ENCODE data around the gene PARD3B.

Gene PARD3B

DNA sequence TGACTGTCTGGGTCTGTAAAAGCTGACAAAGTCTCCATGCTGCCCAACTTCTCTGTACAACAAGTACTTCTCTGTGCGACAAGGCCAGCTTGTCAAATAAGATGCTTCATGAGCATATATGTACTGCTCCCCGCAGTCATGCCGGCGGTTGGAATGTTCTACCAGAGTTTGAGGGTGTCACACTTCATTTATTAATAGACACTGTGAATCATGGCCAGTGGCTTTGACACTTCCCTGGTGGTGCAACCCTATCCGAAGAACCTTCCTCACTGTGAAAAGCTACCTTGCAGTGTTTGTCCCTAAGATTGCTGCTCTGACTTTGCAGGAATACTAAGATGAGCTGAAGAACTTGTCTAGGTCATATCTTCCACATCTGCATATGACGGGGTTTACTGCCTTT, 1016.2 kb downstream of the PARD3B start:
- Mint-ChIP-seq H3K4me1 (ENCODE audit: low read depth) (peaks cover 17% of the 10 kb centered on the region), H3K27me3 (no peaks in the 10 kb centered on the region), H3K9me3 (no peaks in the 10 kb centered on the region), H3K4me3 (no peak overlapping the region), H3K36me3 (ENCODE audit: low read depth) (no peaks in the 10 kb centered on the region), H3K27ac (no peak overlapping the region)
- intact Hi-C loops (cut with micrococcal nuclease), result no loop called here

DNA sequence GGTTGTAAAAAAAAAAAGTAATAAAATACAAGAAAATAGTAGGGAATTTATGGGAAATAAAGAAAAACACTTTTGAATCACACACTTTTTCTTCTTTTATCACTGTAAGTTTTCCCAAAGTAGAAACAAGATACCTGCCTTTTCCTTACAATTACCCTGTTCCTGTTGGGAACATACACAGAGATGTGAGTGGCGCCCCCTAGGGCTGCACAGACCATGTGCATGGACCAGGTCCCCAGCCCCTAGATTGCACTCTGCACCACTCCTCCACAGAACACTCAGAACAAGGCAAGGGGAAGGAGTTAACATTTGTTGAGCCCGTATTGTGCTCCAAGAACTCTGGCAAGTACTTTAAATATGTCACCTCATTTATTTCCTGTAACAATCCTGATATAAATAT, 1018.4 kb downstream of the PARD3B start:
- H3K9me3 Mint-ChIP-seq, result no peaks in the 10 kb centered on the region
- no peak overlapping the region for H3K4me3 Mint-ChIP-seq
- H3K36me3 Mint-ChIP-seq (ENCODE audit: low read depth), result no peaks in the 10 kb centered on the region
- no peaks in the 10 kb centered on the region for H3K27me3 Mint-ChIP-seq
- no peak overlapping the region for H3K27ac Mint-ChIP-seq
- intact Hi-C loops (cut with micrococcal nuclease), result no loop called here
- peaks cover 17% of the 10 kb centered on the region for H3K4me1 Mint-ChIP-seq (ENCODE audit: low read depth)

DNA sequence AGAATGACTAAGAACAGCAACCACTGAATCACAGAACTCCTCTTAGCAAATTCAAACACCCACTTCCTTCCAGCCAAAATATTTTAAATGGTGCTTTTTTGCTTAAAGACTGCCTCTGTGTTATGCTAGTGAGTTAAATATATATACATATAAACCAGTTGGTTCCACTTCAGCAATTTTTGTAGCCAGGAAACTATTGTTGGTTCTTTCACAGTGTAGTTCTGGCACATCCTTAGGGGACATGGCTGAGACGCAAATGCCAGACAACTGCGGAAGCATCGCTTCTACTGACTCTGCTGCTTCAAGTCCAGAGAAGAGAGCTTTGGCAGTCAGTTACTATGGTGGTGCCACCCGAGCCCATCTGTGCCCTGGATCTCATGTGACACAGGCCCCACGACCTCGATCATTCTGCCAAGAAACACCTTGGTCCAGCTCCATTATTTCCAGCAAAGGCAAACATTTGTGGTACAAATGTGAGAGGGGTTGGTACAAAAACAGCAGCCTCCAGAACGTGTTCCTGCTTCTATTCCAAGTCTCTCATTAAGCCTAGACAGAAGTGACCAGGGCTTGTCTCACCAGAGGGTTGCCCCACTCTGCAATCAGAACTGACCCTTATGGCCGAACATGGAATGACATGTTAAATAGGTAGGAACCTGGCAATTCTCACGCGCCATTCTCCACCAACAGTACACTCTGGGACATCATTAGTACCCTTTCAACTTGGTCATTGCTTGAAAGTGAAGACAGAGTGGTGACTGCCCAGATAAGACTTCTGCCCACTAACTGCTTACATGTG, 1019.3 kb downstream of the PARD3B start:
- no peaks in the 10 kb centered on the region for H3K9me3 Mint-ChIP-seq
- H3K27ac Mint-ChIP-seq, result no peak overlapping the region
- H3K36me3 Mint-ChIP-seq (ENCODE audit: low read depth), result no peaks in the 10 kb centered on the region
- intact Hi-C loops (cut with micrococcal nuclease), result no loop called here
- peaks cover 17% of the 10 kb centered on the region for H3K4me1 Mint-ChIP-seq (ENCODE audit: low read depth)
- no peaks in the 10 kb centered on the region for H3K27me3 Mint-ChIP-seq
- no peak overlapping the region for H3K4me3 Mint-ChIP-seq

DNA sequence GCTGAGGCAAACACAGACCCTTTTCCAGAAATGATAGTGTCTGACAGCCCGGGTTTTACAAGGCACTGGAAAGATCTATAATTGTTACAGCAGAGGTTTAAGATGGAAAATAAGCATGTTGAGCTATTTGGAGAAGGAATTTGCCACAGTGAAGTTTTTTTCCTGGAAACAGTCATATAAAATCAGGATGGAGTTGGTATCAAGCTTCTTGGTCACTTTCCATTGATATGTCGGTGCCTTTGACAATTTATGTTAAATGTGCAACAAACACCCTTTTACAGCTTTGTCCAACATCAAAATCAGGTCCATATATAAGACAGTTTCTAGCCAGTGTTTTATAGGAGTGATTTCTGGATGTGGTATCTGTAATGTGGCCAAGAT, 1019.9 kb downstream of the PARD3B start:
- H3K9me3 Mint-ChIP-seq, result no peaks in the 10 kb centered on the region
- no peak overlapping the region for H3K27ac Mint-ChIP-seq
- H3K4me3 Mint-ChIP-seq, result no peak overlapping the region
- peaks cover 17% of the 10 kb centered on the region for H3K4me1 Mint-ChIP-seq (ENCODE audit: low read depth)
- no peaks in the 10 kb centered on the region for H3K27me3 Mint-ChIP-seq
- H3K36me3 Mint-ChIP-seq (ENCODE audit: low read depth), result no peaks in the 10 kb centered on the region
- intact Hi-C loops (cut with micrococcal nuclease), result no loop called here

DNA sequence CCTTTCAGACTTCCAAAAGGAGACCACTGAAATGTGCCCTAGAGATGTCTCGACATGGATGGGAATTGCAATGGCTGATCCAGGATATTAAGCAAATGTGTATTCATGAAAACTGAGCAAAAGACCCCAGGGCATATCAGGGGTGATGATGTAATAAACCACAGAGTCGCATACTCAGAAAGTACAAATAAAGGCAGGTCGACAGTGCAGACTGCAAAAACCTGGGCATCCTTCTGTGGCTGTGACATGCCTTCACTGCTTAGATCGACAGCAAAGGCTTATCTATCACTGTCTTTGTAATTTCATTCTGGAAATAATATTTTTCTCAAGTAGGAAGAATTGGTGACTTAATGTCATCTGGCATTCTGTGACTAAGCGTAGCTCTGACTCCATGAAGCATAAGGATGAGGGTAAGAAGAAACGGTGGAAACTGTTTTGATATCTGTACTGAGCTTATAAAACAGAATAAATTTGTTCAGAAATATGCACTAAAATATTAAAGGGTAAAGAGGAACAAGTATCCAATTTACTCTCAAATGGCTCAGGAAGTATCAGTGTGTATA, 1021.4 kb downstream of the PARD3B start:
- intact Hi-C loops (cut with micrococcal nuclease), result no loop called here
- no peak overlapping the region for H3K27ac Mint-ChIP-seq

DNA sequence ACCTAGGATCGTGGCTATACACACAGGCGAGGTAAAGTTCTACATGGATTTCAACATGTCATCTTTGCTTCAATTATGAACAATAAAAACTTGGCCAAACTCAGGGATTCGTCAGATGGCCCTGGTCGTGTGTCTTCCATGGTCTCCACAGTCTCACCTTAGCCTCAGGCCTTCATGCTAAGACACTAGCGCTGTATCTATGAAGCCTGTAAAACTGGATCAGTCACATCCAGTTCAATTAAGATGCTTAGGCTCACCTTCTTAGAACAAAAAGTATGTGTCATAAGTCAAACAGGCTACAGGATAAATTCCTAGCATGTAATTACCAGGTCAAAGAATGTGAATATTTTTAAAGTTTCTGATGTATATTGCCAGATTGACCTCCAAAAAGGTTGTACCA, 1023.3 kb downstream of the PARD3B start:
- Mint-ChIP-seq H3K27me3 (peaks cover 2% of the 10 kb centered on the region), H3K4me1 (ENCODE audit: low read depth) (no peaks in the 10 kb centered on the region), H3K36me3 (ENCODE audit: low read depth) (no peaks in the 10 kb centered on the region), H3K9me3 (no peaks in the 10 kb centered on the region), H3K4me3 (no peak overlapping the region), H3K27ac (no peak overlapping the region)
- intact Hi-C loops (cut with micrococcal nuclease), result no loop called here

More for the DNA sequence above, 1021.4 kb downstream of the PARD3B start:
- no peaks in the 10 kb centered on the region for H3K9me3 Mint-ChIP-seq
- no peak overlapping the region for H3K4me3 Mint-ChIP-seq
- H3K4me1 Mint-ChIP-seq (ENCODE audit: low read depth), result peaks cover 3% of the 10 kb centered on the region
- no peaks in the 10 kb centered on the region for H3K36me3 Mint-ChIP-seq (ENCODE audit: low read depth)
- peaks cover 2% of the 10 kb centered on the region for H3K27me3 Mint-ChIP-seq

DNA sequence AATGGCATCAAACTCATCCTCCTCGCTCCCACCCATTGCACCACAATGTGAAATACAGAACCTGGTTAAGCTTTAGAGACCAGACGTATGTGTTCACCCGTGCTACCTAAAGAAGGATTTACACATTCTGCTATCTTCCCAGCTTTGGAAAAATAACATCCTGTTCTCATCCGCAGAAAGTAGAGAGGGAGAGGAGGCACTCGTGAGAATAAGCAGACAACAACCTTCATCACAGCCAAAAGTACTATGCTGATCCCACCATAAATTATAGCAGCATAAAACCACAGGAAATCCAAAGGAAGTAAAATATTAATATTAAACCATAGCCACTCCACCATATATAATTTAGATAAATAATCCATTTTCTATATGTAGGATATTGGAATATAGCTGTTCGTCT, 1025.4 kb downstream of the PARD3B start:
- Mint-ChIP-seq H3K27ac (no peak overlapping the region), H3K9me3 (no peaks in the 10 kb centered on the region), H3K36me3 (ENCODE audit: low read depth) (no peaks in the 10 kb centered on the region), H3K4me1 (ENCODE audit: low read depth) (no peaks in the 10 kb centered on the region), H3K27me3 (peaks cover 2% of the 10 kb centered on the region), H3K4me3 (no peak overlapping the region)
- intact Hi-C loops (cut with micrococcal nuclease), result no loop called here

DNA sequence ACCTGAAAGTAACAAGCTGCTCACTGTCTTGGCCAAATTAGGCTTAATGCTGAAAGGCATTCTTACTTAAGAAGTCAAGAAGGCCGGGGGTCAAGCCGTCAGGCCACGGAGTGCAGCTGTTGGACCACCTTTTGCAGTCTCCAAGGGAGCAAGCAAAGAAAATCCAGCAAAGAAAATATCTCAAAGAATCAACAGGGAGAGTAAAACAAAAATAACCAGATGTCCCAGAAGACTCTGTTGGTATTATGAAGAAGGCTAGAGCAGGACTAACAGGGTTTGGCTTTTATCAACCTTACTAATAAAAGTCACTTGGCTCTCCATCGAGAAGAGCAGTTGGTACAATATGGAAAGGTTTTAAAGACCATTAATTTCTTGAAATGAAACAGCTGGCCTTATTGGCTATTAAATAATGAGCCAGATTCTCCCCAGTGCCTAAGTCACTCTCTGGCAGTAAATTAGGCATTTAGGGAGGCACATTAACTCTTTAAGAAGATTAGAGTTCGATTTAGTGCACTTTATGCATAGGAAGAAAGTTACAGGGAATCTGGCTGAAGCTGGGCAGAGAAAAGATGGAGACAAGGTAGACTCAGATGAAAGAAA, 1026.2 kb downstream of the PARD3B start:
- H3K4me1 Mint-ChIP-seq (ENCODE audit: low read depth), result no peaks in the 10 kb centered on the region
- H3K27me3 Mint-ChIP-seq, result peaks cover 2% of the 10 kb centered on the region
- no peak overlapping the region for H3K4me3 Mint-ChIP-seq
- no peaks in the 10 kb centered on the region for H3K36me3 Mint-ChIP-seq (ENCODE audit: low read depth)
- H3K27ac Mint-ChIP-seq, result no peak overlapping the region
- no peaks in the 10 kb centered on the region for H3K9me3 Mint-ChIP-seq
- intact Hi-C loops (cut with micrococcal nuclease), result no loop called here

DNA sequence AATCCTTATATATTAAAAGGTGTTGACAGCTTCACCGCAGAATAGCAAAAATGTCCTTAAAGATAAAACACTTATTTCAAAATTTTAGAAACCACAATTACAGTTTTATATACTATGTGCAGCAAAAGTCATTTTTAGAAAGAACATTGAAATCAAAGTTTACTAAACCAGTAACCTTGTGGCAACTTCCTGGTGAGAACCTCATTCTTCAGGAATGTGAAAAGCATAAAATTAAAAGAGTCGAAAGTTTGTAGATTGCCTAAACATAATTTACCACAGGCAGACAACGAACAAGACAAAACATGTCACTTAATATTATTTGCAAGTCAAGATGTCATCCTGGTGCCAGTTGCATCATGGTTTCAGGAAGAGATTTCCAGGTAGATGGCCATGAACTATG, 1028.7 kb downstream of the PARD3B start:
- peaks cover 2% of the 10 kb centered on the region for H3K27me3 Mint-ChIP-seq
- intact Hi-C loops (cut with micrococcal nuclease), result no loop called here
- no peak overlapping the region for H3K4me3 Mint-ChIP-seq
- H3K4me1 Mint-ChIP-seq (ENCODE audit: low read depth), result no peaks in the 10 kb centered on the region
- H3K9me3 Mint-ChIP-seq, result no peaks in the 10 kb centered on the region
- no peak overlapping the region for H3K27ac Mint-ChIP-seq
- no peaks in the 10 kb centered on the region for H3K36me3 Mint-ChIP-seq (ENCODE audit: low read depth)

DNA sequence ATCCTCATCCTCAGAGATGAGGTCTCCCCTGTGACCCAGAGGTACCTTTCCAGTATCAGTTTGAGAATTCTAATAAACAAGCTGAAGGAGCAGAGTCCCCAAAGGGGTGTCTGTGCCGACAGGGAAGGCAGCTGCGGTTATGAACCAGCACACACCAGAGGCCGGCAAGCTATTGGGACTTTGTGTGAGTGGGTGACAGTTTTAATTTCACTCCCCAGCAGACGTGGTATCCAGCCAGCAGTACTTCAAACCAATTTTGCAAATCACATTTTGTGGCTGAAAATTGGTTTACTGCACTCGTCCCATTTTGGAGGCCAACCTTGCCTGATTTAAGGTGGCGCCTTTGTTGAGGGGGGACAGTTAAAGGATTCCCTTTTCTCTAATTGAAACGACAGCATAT, 1034.1 kb downstream of the PARD3B start:
- H3K36me3 Mint-ChIP-seq (ENCODE audit: low read depth), result no peaks in the 10 kb centered on the region

DNA sequence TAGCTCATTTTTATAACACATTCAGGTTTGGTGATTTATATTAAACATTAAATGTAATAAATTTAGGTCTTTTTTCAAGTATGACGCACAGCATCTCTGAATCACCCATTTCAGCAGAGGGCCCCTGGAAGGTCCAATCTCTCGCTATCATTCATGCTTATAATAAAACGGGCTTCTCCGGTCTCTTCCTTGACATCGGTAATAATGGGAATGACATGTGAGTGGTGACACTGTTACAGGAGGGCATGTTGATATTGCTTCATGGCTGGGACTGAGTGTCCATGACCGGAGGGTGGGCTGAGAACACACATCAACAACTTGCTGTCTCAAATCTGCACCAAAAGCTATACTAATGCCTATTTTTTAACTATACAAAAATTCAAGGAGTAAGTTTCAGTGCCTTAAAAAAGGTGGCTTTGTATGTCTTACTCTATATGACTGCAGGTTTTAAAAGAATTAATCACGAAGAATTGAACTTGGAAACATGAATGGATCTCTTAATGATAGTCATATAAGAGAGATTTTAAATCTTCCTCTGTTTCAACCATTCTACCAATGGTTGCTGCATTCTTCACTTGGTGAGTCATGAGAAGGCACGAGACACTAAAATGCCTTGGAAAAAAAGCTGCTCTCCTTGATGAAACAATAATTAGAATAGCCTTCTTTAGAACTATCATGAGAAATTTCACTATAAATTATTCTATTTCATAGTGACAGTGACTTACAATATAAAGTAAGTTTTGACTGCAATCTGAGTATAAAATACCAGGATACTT, 1035.1 kb downstream of the PARD3B start:
- no peaks in the 10 kb centered on the region for H3K4me1 Mint-ChIP-seq (ENCODE audit: low read depth)
- H3K9me3 Mint-ChIP-seq, result no peaks in the 10 kb centered on the region
- H3K27ac Mint-ChIP-seq, result no peak overlapping the region
- no peaks in the 10 kb centered on the region for H3K27me3 Mint-ChIP-seq
- no peaks in the 10 kb centered on the region for H3K36me3 Mint-ChIP-seq (ENCODE audit: low read depth)
- H3K4me3 Mint-ChIP-seq, result no peak overlapping the region
- intact Hi-C loops (cut with micrococcal nuclease), result no loop called here

More for the DNA sequence above, 1034.1 kb downstream of the PARD3B start:
- no peaks in the 10 kb centered on the region for H3K9me3 Mint-ChIP-seq
- no peak overlapping the region for H3K4me3 Mint-ChIP-seq
- intact Hi-C loops (cut with micrococcal nuclease), result no loop called here
- H3K27ac Mint-ChIP-seq, result no peak overlapping the region
- no peaks in the 10 kb centered on the region for H3K4me1 Mint-ChIP-seq (ENCODE audit: low read depth)
- H3K27me3 Mint-ChIP-seq, result no peaks in the 10 kb centered on the region

DNA sequence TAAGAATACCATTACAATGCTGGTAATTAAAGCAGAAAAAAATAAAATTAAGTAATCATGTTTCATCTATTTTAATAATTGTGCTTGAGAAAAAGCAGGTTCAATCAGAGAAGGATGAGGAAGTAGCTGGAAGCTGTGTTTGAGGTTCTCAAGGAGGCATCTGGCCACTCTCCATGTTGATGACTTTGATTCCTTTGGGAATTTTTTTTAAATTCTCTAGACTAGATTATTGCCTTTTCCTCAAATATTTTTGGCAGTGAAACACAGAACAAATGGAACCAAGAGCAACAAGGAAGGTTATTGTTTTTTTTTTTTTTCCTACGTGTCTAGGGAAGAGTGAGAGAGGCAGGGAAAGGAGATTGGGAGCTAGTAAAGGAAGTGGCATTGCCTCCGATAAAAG, 1037.1 kb downstream of the PARD3B start:
- intact Hi-C loops (cut with micrococcal nuclease), result no loop called here

DNA sequence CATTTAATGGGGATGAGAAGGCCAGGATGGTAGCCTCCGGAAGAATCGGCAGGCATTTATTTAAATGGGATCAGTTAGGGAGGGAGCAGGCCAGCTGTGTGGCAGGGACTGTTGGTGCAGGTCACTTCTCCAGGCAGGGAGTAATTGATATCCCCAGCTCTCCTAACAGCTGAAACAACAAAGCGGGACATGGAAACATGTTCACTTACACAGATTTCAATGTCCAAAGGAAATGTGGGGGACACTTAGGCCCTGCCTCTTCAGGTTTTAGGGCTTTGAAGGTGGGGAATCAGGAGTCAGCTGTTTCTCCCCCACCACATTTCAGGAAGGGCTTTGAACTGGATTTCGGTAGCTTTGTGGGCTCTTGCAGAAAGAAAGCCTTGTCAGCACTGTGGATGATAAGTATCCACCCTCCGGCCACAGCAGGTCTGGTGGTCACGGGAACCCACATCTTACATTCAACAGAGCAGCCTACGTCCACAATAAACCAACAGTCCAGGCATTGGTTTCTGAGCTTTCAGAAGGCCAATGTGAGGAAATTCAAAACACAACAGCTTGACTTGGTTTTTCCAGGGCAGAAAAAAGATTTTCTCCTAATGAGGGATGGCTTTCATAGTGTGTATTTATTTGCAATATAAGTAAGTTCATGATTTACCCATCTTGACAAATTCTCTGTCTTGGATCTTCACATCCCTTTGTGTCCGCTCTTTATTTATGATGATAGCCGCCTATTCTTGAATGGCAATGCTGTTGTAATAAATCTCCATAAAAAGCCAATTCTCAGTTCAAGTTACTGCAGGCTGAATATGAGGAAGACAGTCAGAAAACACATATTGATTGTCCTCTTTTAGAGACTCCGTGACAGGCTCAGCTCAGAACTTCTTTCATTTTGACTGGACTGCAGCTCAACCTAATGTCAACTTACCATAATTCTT, 1040.4 kb downstream of the PARD3B start:
- Mint-ChIP-seq H3K27ac (no peak overlapping the region), H3K4me1 (ENCODE audit: low read depth) (no peaks in the 10 kb centered on the region), H3K27me3 (no peaks in the 10 kb centered on the region), H3K4me3 (no peak overlapping the region), H3K9me3 (no peaks in the 10 kb centered on the region), H3K36me3 (ENCODE audit: low read depth) (no peaks in the 10 kb centered on the region)
- intact Hi-C loops (cut with micrococcal nuclease), result no loop called here

More for the DNA sequence above, 1037.1 kb downstream of the PARD3B start:
- Mint-ChIP-seq H3K4me3 (no peak overlapping the region), H3K36me3 (ENCODE audit: low read depth) (no peaks in the 10 kb centered on the region), H3K9me3 (no peaks in the 10 kb centered on the region), H3K4me1 (ENCODE audit: low read depth) (no peaks in the 10 kb centered on the region), H3K27me3 (no peaks in the 10 kb centered on the region), H3K27ac (no peak overlapping the region)
